ENCODE measurements around the gene TCHP.
"Not testable (repeated sequence)": the region's sequence is repeated elsewhere in the genome, so short reads cannot be mapped to it uniquely, and the experiment has no call there.

TCHP gene

GRCh38 chr12:109925185-109925840 is 25.2 kb downstream of the TCHP start:
- Histone ChIP-seq H3K36me3 (ENCODE audit: control insufficient read depth in 2 of 2, insufficient read depth in 2 of 2, low read length in 2 of 2) (peaks cover 5 to 13% of the 10 kb centered on the region in 2 donors), H3K27ac (ENCODE audit: low read length) (no peak overlapping the region), H3K9me3 (ENCODE audit: control insufficient read depth in 2 of 2, low read length in 2 of 2) (no peaks in the 10 kb centered on the region), H3K9ac (ENCODE audit: low read length in 2 of 2) (no peak overlapping the region), H3K27me3 (ENCODE audit: control insufficient read depth in 1 of 2, insufficient read depth in 2 of 2, low read length in 2 of 2) (no peaks in the 10 kb centered on the region), H3K4me1 (ENCODE audit: control insufficient read depth, insufficient read depth, low read length) (no peaks in the 10 kb centered on the region), H3K4me3 (ENCODE audit: low read length in 2 of 2) (no peak overlapping the region)

- H3K36me3 ChIP-seq (ENCODE audit: control insufficient read depth in 2 of 2, insufficient read depth in 2 of 2, low read length in 2 of 2): peaks cover 11 to 18% of the 10 kb centered on the region in 2 donors
- H3K27ac ChIP-seq (ENCODE audit: low read length): no peak overlapping the region
- H3K9ac ChIP-seq (ENCODE audit: low read length in 2 of 2): no peak overlapping the region
- no peaks in the 10 kb centered on the region for H3K27me3 ChIP-seq (ENCODE audit: control insufficient read depth in 1 of 2, insufficient read depth in 2 of 2, low read length in 2 of 2)
- H3K9me3 ChIP-seq (ENCODE audit: control insufficient read depth in 2 of 2, low read length in 2 of 2): no peaks in the 10 kb centered on the region
- no peak overlapping the region for H3K4me3 ChIP-seq (ENCODE audit: low read length in 2 of 2)
- no peaks in the 10 kb centered on the region for H3K4me1 ChIP-seq (ENCODE audit: control insufficient read depth, insufficient read depth, low read length)
Observed at GRCh38 chr12:109926016-109926415, 25.9 kb downstream of the TCHP start.

- H3K9me3 ChIP-seq (ENCODE audit: control insufficient read depth in 2 of 2, low read length in 2 of 2): no peaks in the 10 kb centered on the region
Observed at GRCh38 chr12:109926488-109927210, 26.6 kb downstream of the TCHP start.

GRCh38 chr12:109927622-109928021 is 27.5 kb downstream of the TCHP start:
- Histone ChIP-seq H3K9me3 (ENCODE audit: control insufficient read depth in 2 of 2, low read length in 2 of 2) (no peaks in the 10 kb centered on the region), H3K9ac (ENCODE audit: low read length in 2 of 2) (no peak overlapping the region), H3K36me3 (ENCODE audit: control insufficient read depth in 2 of 2, insufficient read depth in 2 of 2, low read length in 2 of 2) (peaks cover 22 to 27% of the 10 kb centered on the region in 2 donors)

More at GRCh38 chr12:109926488-109927210, 26.6 kb downstream of the TCHP start:
- no peak overlapping the region for H3K9ac ChIP-seq (ENCODE audit: low read length in 2 of 2)
- H3K4me3 ChIP-seq (ENCODE audit: low read length in 2 of 2): no peak overlapping the region
- peaks cover 17 to 24% of the 10 kb centered on the region in 2 donors for H3K36me3 ChIP-seq (ENCODE audit: control insufficient read depth in 2 of 2, insufficient read depth in 2 of 2, low read length in 2 of 2)
- no peaks in the 10 kb centered on the region for H3K27me3 ChIP-seq (ENCODE audit: control insufficient read depth in 1 of 2, insufficient read depth in 2 of 2, low read length in 2 of 2)
- no peaks in the 10 kb centered on the region for H3K4me1 ChIP-seq (ENCODE audit: control insufficient read depth, insufficient read depth, low read length)
- H3K27ac ChIP-seq (ENCODE audit: low read length): no peak overlapping the region

GRCh38 chr12:109928058-109928656 is 28.1 kb downstream of the TCHP start:
- no peaks in the 10 kb centered on the region for H3K9me3 ChIP-seq (ENCODE audit: control insufficient read depth in 2 of 2, low read length in 2 of 2)
- H3K27me3 ChIP-seq (ENCODE audit: control insufficient read depth in 1 of 2, insufficient read depth in 2 of 2, low read length in 2 of 2): no peaks in the 10 kb centered on the region
- no peak overlapping the region for H3K4me3 ChIP-seq (ENCODE audit: low read length in 2 of 2)
- H3K27ac ChIP-seq (ENCODE audit: low read length): no peak overlapping the region
- no peak overlapping the region for H3K9ac ChIP-seq (ENCODE audit: low read length in 2 of 2)
- peaks cover 22 to 30% of the 10 kb centered on the region in 2 donors for H3K36me3 ChIP-seq (ENCODE audit: control insufficient read depth in 2 of 2, insufficient read depth in 2 of 2, low read length in 2 of 2)
- peaks cover 7% of the 10 kb centered on the region for H3K4me1 ChIP-seq (ENCODE audit: control insufficient read depth, insufficient read depth, low read length)

More at GRCh38 chr12:109927622-109928021, 27.5 kb downstream of the TCHP start:
- H3K4me1 ChIP-seq (ENCODE audit: control insufficient read depth, insufficient read depth, low read length): peaks cover 2% of the 10 kb centered on the region
- H3K27me3 ChIP-seq (ENCODE audit: control insufficient read depth in 1 of 2, insufficient read depth in 2 of 2, low read length in 2 of 2): no peaks in the 10 kb centered on the region
- H3K27ac ChIP-seq (ENCODE audit: low read length): no peak overlapping the region
- H3K4me3 ChIP-seq (ENCODE audit: low read length in 2 of 2): no peak overlapping the region

GRCh38 chr12:109929326-109929725 is 29.3 kb downstream of the TCHP start:
- not testable (repeated sequence) for H3K27me3 ChIP-seq (ENCODE audit: control insufficient read depth in 1 of 2, insufficient read depth in 2 of 2, low read length in 2 of 2); H3K9ac ChIP-seq (ENCODE audit: low read length in 2 of 2); H3K4me3 ChIP-seq (ENCODE audit: low read length in 2 of 2); H3K4me1 ChIP-seq (ENCODE audit: control insufficient read depth, insufficient read depth, low read length); H3K9me3 ChIP-seq (ENCODE audit: control insufficient read depth in 2 of 2, low read length in 2 of 2); H3K27ac ChIP-seq (ENCODE audit: low read length)
- peaks cover 28 to 34% of the 10 kb centered on the region in 2 donors for H3K36me3 ChIP-seq (ENCODE audit: control insufficient read depth in 2 of 2, insufficient read depth in 2 of 2, low read length in 2 of 2)

GRCh38 chr12:109930028-109930800 is 30.1 kb downstream of the TCHP start:
- Histone ChIP-seq H3K4me1 (ENCODE audit: control insufficient read depth, insufficient read depth, low read length) (peaks cover 8% of the 10 kb centered on the region), H3K27ac (ENCODE audit: low read length) (no peak overlapping the region), H3K9ac (ENCODE audit: low read length in 2 of 2) (no peak overlapping the region), H3K36me3 (ENCODE audit: control insufficient read depth in 2 of 2, insufficient read depth in 2 of 2, low read length in 2 of 2) (peaks cover 28 to 34% of the 10 kb centered on the region in 2 donors), H3K9me3 (ENCODE audit: control insufficient read depth in 2 of 2, low read length in 2 of 2) (no peaks in the 10 kb centered on the region), H3K27me3 (ENCODE audit: control insufficient read depth in 1 of 2, insufficient read depth in 2 of 2, low read length in 2 of 2) (no peaks in the 10 kb centered on the region), H3K4me3 (ENCODE audit: low read length in 2 of 2) (no peak overlapping the region)

GRCh38 chr12:109931143-109931542 is 31.1 kb downstream of the TCHP start:
- Histone ChIP-seq H3K4me3 (ENCODE audit: low read length in 2 of 2) (no peak overlapping the region), H3K27me3 (ENCODE audit: control insufficient read depth in 1 of 2, insufficient read depth in 2 of 2, low read length in 2 of 2) (no peaks in the 10 kb centered on the region), H3K4me1 (ENCODE audit: control insufficient read depth, insufficient read depth, low read length) (peaks cover 8% of the 10 kb centered on the region), H3K9me3 (ENCODE audit: control insufficient read depth in 2 of 2, low read length in 2 of 2) (no peaks in the 10 kb centered on the region), H3K27ac (ENCODE audit: low read length) (peak overlapping the region; percentile 41), H3K9ac (ENCODE audit: low read length in 2 of 2) (no peak overlapping the region), H3K36me3 (ENCODE audit: control insufficient read depth in 2 of 2, insufficient read depth in 2 of 2, low read length in 2 of 2) (peaks cover 33 to 39% of the 10 kb centered on the region in 2 donors)

- Histone ChIP-seq H3K9ac (ENCODE audit: low read length in 2 of 2) (no peak overlapping the region), H3K27ac (ENCODE audit: low read length) (peak overlapping the region; percentile 25), H3K9me3 (ENCODE audit: control insufficient read depth in 2 of 2, low read length in 2 of 2) (no peaks in the 10 kb centered on the region), H3K4me1 (ENCODE audit: control insufficient read depth, insufficient read depth, low read length) (peaks cover 8% of the 10 kb centered on the region), H3K4me3 (ENCODE audit: low read length in 2 of 2) (peak overlapping the region in 1 of 2 donors; percentile 29), H3K36me3 (ENCODE audit: control insufficient read depth in 2 of 2, insufficient read depth in 2 of 2, low read length in 2 of 2) (peaks cover 38 to 50% of the 10 kb centered on the region in 2 donors), H3K27me3 (ENCODE audit: control insufficient read depth in 1 of 2, insufficient read depth in 2 of 2, low read length in 2 of 2) (no peaks in the 10 kb centered on the region)
Observed at GRCh38 chr12:109932878-109933503, 32.9 kb downstream of the TCHP start.

- H3K4me1 ChIP-seq (ENCODE audit: control insufficient read depth, insufficient read depth, low read length): peaks cover 8% of the 10 kb centered on the region
- H3K4me3 ChIP-seq (ENCODE audit: low read length in 2 of 2): no peak overlapping the region
- H3K27me3 ChIP-seq (ENCODE audit: control insufficient read depth in 1 of 2, insufficient read depth in 2 of 2, low read length in 2 of 2): no peaks in the 10 kb centered on the region
- H3K9ac ChIP-seq (ENCODE audit: low read length in 2 of 2): no peak overlapping the region
- H3K9me3 ChIP-seq (ENCODE audit: control insufficient read depth in 2 of 2, low read length in 2 of 2): no peaks in the 10 kb centered on the region
- H3K36me3 ChIP-seq (ENCODE audit: control insufficient read depth in 2 of 2, insufficient read depth in 2 of 2, low read length in 2 of 2): peaks cover 49 to 61% of the 10 kb centered on the region in 2 donors
- H3K27ac ChIP-seq (ENCODE audit: low read length): no peak overlapping the region
Observed at GRCh38 chr12:109934026-109934425, 34.0 kb downstream of the TCHP start.

Measured in stomach smooth muscle (tissue), 2 donors.